HPDE6-E6E7 (cell line): ENCODE data around the gene APC.

Experiments
- DNase-seq: peaks from one replicate; pipeline ENCODE4 v3.0.0; 2011; ENCODE audit warnings: missing footprints; ENCODE audit errors: extremely low spot score

APC gene

GRCh38 chr5:112784726-112785125 is 47.0 kb downstream of the APC start:
- DNase-seq: no peak

DNA sequence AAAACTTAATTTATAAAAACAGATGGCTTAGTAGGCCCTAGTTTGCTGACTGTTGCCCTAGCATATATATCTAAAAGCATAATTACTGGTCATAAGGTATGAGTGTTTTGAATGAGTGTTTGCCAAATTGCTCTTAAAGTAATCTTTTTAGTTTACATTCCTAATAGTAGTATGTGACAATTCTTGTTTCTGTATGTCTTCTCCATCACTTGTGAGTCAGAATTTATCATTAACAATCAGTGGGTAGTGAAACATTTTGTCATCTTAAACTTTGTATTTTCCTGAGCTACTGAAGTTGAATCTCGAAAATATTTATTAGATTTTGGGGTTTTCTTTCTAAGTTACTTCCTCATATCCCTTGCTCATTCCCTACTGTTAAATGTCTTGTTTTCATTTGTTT is 49.6 kb downstream of the APC start:
- DNase-seq: no peak

DNA sequence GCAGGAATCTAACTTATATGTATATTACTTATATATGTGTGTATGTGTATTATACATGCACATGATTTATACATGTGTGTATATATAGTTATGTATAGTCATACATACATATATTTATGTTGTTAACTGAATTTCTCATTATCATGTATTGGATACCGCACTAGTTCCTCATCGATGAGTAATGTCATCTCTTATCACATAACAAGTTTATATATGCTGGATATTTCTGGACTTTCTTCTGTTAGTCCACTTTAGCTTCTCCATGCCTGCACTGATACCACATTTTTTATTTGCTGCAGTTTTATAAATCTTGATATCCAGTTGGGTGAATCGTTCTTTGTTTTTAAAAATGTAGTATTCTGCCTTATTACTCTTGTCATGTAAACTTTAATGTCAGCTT is 50.2 kb downstream of the APC start:
- no peak for DNase-seq

- DNase-seq: no peak
Observed at GRCh38 chr5:112793201-112793600, 55.5 kb downstream of the APC start.

GRCh38 chr5:112794410-112794809 is 56.7 kb downstream of the APC start:
- no peak for DNase-seq

DNA sequence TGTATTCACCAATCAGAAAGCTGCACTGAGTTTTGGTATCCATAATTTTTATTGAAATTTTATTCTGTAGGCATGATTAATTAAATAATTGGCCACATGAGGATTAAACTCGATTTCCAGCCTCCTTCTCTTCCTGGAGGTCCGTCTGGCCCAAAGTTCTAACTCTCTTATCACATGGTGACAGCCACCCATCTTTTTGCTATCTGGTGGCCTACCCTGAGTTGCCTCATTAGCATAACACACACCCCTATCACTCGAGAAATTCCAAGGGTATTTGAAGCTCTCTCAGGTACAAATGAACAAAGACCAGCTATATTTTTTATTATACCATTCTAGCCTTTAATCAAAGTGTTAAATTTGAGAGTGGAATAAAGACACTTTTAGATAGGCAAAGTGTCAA is 57.7 kb downstream of the APC start:
- DNase-seq: no peak

DNA sequence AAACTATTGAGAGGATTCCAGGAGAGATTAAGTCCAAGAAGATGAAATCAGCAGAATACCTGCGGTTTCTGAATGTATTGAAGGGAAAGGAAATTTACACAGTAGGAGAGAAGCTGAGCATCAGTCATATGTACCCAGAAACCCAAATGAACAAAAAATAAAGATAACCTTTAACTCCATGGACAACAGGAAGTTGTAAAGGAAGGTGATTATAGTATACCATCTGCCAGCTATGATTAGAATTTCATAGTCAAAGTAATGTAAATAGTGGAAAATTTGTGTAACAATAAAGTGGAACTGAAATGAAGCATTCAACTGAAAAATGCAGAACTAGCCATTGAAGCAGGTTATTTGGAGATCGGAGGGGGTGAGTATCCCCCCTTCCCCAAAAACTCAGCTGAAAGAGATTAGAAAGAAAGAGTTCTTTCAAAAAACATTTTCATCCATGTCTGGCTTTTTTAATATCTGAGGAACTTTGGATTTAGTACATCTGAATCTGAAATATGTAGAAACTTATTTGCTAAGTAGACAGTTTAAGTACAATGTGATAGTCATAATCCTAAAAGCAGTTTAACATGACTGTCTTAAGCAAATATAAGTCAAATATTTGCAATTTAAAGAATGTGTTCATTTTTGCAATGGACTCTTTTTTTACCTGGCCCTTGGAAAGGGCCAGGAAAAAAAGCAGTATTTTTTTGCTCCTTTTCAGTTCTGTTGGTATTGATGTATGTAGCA is 58.4 kb downstream of the APC start:
- DNase-seq: no peak

DNA sequence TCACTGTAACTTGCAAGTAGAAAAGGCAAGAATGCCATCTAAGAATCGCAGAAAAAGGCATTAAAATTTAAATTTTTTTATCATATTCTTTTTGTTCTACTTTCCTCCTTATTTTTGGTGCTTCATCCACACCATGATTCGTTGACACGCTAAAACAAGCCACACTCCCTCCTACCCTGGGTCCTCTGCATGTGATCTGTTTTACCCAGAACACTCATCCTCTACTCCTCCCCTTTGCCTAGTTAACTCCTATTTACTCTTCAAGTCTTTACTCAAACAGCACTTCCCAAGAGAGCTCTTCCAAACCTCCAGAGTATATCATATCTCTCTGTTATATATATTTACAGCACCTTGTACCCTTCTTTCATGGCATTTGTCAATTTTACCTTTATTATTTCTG is 62.0 kb downstream of the APC start:
- DNase-seq: no peak

GRCh38 chr5:112800891-112801290 is 63.2 kb downstream of the APC start:
- DNase-seq: no peak

GRCh38 chr5:112811023-112811422 is 73.3 kb downstream of the APC start:
- DNase-seq: no peak

DNA sequence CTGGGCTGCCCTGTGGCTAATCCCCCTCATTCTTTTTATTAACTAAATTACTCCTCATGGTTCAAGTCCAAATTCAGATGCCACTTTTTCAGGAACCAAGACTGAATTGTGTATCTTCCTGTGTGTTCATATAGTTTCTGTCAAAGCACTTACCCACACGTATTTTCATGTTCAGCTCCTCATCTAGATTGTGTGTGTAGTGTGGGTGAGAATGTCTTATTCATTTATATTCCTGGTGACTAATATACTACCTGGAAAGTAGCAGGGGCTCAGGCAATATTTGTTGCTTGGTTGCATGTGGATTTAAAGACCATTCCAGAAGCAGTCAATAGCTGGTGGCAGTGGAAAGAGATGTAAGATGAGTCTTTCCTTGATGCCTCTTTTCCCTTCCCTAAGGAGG is 74.9 kb downstream of the APC start:
- DNase-seq: no peak

- no peak for DNase-seq
Observed at GRCh38 chr5:112820246-112820645, 82.6 kb downstream of the APC start.

DNA sequence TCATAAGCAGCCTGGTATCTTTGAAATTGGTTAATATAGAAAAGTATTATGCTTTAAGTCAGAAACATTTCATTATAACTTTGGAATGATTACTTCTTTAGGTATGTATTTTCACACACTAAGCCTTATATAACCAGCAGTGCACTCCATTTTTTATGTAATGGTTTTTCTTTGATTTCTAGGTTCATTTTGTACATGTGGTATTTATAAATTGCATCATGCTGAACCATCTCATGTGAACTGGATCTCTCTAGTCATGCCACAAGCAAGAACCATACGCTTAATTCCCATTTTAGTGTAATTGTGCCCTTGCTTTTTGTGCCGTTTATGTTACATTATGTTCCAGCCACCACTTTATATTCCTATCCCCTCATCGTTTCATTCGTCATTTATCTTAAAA is 84.8 kb downstream of the APC start:
- no peak for DNase-seq

- no peak for DNase-seq
Observed at GRCh38 chr5:112823181-112823580, 85.5 kb downstream of the APC start.

GRCh38 chr5:112823656-112824055 is 86.0 kb downstream of the APC start:
- DNase-seq: no peak

GRCh38 chr5:112824197-112824596 is 86.5 kb downstream of the APC start:
- no peak for DNase-seq

DNA sequence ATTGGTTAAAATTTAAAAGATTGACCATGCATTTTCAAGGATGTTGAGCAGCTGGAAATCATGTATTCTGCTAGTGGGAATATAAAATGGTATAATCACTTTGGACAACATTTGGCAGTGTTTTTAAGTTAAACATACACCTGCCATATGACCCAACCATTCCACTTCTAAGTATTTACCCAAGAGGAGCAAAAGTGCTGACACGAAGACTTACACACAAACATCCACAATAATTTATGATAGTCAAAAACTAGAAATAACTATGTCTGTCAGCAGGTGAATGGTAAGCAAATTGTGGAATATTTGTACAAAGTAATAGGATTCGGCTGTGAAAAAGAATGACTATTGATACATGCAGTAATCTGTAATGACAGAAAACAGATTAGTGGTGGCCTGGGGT is 92.7 kb downstream of the APC start:
- DNase-seq: no peak

- DNase-seq: no peak
Observed at GRCh38 chr5:112833971-112834370, 96.3 kb downstream of the APC start.

DNA sequence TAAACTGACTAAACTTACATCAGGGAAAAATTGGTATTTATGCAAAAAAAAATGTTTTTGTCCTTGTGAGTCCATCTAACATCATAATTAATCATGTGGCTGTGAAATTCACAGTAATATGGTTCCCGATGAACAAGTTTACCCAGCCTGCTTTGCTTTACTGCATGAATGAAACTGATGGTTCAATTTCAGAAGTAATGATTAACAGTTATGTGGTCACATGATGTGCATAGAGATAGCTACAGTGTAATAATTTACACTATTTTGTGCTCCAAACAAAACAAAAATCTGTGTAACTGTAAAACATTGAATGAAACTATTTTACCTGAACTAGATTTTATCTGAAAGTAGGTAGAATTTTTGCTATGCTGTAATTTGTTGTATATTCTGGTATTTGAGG is 106.8 kb downstream of the APC start:
- no peak for DNase-seq

DNA sequence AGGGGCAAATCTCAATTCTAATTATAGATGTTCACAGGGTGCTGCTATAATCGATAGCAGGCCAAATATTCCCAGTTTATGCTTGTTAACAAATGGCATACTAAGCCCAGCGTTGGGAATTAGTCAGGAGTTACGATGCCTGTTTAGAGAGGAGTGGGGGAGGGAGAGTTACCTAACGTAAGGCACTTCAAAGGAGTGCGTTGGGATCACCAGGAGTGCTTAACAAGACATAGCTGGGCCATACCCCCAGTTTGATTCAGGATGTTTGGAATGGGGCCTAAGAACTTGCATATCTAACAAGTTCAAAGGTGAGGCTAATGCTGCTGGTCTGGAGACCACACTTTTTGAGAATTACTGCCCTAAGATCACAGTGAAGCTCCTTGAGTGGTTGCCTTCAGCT is 108.9 kb downstream of the APC start:
- no peak for DNase-seq

GRCh38 chr5:112847306-112847705 is 109.6 kb downstream of the APC start:
- DNase-seq: no peak

GRCh38 chr5:112848116-112848811 is 110.6 kb downstream of the APC start:
- peak; percentile 39 for DNase-seq

DNA sequence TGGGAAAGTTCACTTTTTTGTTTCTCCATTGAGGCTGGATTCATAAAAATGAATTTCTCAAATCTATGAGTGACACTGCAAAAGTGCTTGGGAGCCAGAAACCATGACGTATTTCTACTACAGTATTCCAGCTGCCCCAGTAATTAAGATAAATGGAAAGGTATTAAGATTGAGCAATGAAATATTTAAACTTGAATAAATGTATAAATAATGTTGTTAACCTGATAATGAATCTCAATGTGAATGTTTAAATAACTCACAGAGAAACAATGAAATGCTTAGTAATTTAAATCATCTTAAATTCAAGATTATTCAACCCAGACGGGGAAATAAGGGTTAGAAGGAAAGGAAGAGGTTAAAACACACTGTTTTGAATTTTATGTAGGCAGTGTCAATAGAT is 112.2 kb downstream of the APC start:
- no peak for DNase-seq

- no peak for DNase-seq
Observed at GRCh38 chr5:112854651-112855050, 117.0 kb downstream of the APC start.
